Measurements from ENCODE around the gene TMX2.

TMX2 gene

DNA sequence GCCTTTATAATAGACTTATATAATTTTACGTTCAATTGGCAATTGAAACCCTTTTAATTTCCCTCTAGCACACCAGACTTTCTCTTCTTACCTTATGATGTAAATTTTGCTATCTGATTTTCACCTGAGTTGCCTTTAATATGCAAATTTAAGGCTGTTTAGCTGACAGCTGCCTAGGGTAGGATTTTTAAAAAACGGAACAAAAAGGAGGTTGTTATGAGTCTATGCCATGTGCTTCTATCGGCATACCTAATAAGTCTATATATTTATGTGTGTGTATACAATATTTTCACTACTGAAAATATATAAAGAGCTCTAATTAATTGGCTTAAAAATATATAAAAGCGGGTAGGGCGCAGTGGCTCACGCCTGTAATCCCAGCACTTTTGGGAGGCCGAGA is 17.1 kb downstream of the TMX2 start:
- peaks cover 11% of the 10 kb centered on the region for H3K36me3 ChIP-seq (ENCODE audit: insufficient read depth, low read length)
- no peaks in the 10 kb centered on the region for H3K9me3 ChIP-seq (ENCODE audit: low read depth, low read length)
- no peak for DNase-seq (ENCODE audit: low read depth, low spot score)
- H3K9ac ChIP-seq (ENCODE audit: insufficient read length): no peak overlapping the region
- no peak overlapping the region for H3K4me3 ChIP-seq
- no peak overlapping the region for H3K27ac ChIP-seq
- TF ChIP-seq FOXP2 (optimal IDR thresholded peaks at IDR 0.05; ENCODE audit: control extremely low read depth, extremely low read length, insufficient read depth) (no peak), POLR2AphosphoS5 (IDR thresholded peaks at IDR 0.05; ENCODE audit: borderline replicate concordance, low read depth, low read length) (no peak), EZH2 (IDR thresholded peaks at IDR 0.05) (no peak)

GRCh38 chr11:57732661-57733060 is 20.3 kb downstream of the TMX2 start:
- no peak overlapping the region for H3K4me3 ChIP-seq
- no peak for DNase-seq (ENCODE audit: low read depth, low spot score)
- TF ChIP-seq FOXP2 (optimal IDR thresholded peaks at IDR 0.05; ENCODE audit: control extremely low read depth, extremely low read length, insufficient read depth) (no peak), POLR2AphosphoS5 (IDR thresholded peaks at IDR 0.05; ENCODE audit: borderline replicate concordance, low read depth, low read length) (no peak), EZH2 (IDR thresholded peaks at IDR 0.05) (no peak)
- no peak overlapping the region for H3K9ac ChIP-seq (ENCODE audit: insufficient read length)
- H3K27ac ChIP-seq: no peak overlapping the region
- H3K9me3 ChIP-seq (ENCODE audit: low read depth, low read length): no peaks in the 10 kb centered on the region
- peaks cover 21% of the 10 kb centered on the region for H3K36me3 ChIP-seq (ENCODE audit: insufficient read depth, low read length)

GRCh38 chr11:57735619-57736298 is 23.4 kb downstream of the TMX2 start:
- peak overlapping the region; percentile 26; the same call in 1 of the 2 replicates for H3K27ac ChIP-seq
- no peak for DNase-seq (ENCODE audit: low read depth, low spot score)
- no peak for TF ChIP-seq FOXP2 (optimal IDR thresholded peaks at IDR 0.05; ENCODE audit: control extremely low read depth, extremely low read length, insufficient read depth)
- TF ChIP-seq EZH2 (IDR thresholded peaks at IDR 0.05): no peak
- no peak for TF ChIP-seq POLR2AphosphoS5 (IDR thresholded peaks at IDR 0.05; ENCODE audit: borderline replicate concordance, low read depth, low read length)
- peaks cover 35% of the 10 kb centered on the region for H3K36me3 ChIP-seq (ENCODE audit: insufficient read depth, low read length)
- H3K4me3 ChIP-seq: no peak overlapping the region
- no peak overlapping the region for H3K9ac ChIP-seq (ENCODE audit: insufficient read length)
- no peaks in the 10 kb centered on the region for H3K9me3 ChIP-seq (ENCODE audit: low read depth, low read length)

- peak within 1 kb of the TSS; percentile 87 for H3K27ac ChIP-seq
- H3K4me3 ChIP-seq: peak within 1 kb of the TSS; percentile 84
- H3K9me3 ChIP-seq (ENCODE audit: low read depth, low read length): no peaks in the 10 kb centered on the region
- peak; percentile 94 for DNase-seq (ENCODE audit: low read depth, low spot score)
- peak within 1 kb of the TSS; percentile 94 for H3K9ac ChIP-seq (ENCODE audit: insufficient read length)
- peaks cover 47% of the 10 kb centered on the region for H3K36me3 ChIP-seq (ENCODE audit: insufficient read depth, low read length)
- TF ChIP-seq FOXP2 (optimal IDR thresholded peaks at IDR 0.05; ENCODE audit: control extremely low read depth, extremely low read length, insufficient read depth) (peak; percentile 90), EZH2 (IDR thresholded peaks at IDR 0.05) (no peak), POLR2AphosphoS5 (IDR thresholded peaks at IDR 0.05; ENCODE audit: borderline replicate concordance, low read depth, low read length) (peak; percentile 97)
These were observed 29.0 kb downstream of the TMX2 start, which contains the start of gene SELENOH for GRCh38 chr11:57741132-57742086. Gene SELENOH (plus strand): TSS chr11:57741491. CDS start chr11:57741596, 105 bp downstream.

DNA sequence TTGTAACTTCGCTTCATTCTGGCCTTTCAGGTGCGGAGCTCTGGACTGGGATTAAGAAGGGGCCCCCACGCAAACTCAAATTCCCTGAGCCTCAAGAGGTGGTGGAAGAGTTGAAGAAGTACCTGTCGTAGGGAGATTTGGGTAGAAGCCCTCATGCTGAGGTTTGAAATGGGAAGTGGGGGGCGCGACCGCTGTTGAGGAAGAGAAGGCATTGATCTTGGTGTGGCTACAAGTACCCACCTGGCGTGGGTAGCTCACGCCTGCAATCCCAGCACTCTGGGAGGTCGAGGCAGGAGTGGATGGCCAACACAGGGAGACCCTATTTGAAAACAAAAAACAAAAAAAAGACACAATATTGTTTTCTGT is 29.7 kb downstream of the TMX2 start:
- Histone ChIP-seq H3K36me3 (ENCODE audit: insufficient read depth, low read length) (peaks cover 47% of the 10 kb centered on the region), H3K4me3 (peak overlapping the region; percentile 84), H3K9ac (ENCODE audit: insufficient read length) (peak overlapping the region; percentile 94), H3K27ac (peak overlapping the region; percentile 77), H3K9me3 (ENCODE audit: low read depth, low read length) (no peaks in the 10 kb centered on the region)
- TF ChIP-seq EZH2 (IDR thresholded peaks at IDR 0.05): no peak
- no peak for TF ChIP-seq FOXP2 (optimal IDR thresholded peaks at IDR 0.05; ENCODE audit: control extremely low read depth, extremely low read length, insufficient read depth)
- no peak for TF ChIP-seq POLR2AphosphoS5 (IDR thresholded peaks at IDR 0.05; ENCODE audit: borderline replicate concordance, low read depth, low read length)
- DNase-seq (ENCODE audit: low read depth, low spot score): no peak

DNA sequence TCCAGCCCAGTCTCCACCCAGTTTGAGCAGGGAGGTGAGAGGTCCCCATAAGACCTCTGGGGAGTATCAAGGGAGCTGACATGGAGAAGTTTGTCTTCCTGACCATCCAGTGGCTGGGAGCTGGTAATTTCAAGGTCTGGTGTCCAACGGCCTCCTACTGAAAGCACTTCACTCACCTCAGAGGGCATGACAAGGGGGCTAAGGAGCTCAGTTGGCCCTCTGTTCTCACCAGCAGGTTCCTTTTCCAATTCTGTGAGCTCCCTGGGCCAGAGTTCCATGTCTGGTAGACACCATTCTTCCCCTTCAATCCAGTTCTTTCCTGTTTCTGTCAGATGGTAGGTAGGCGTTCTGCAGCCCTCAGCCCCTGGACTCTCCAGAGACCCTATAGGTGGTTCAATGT is 32.0 kb downstream of the TMX2 start:
- H3K9me3 ChIP-seq (ENCODE audit: low read depth, low read length): no peaks in the 10 kb centered on the region
- no peak overlapping the region for H3K9ac ChIP-seq (ENCODE audit: insufficient read length)
- TF ChIP-seq FOXP2 (optimal IDR thresholded peaks at IDR 0.05; ENCODE audit: control extremely low read depth, extremely low read length, insufficient read depth): no peak
- 0 out of 2 replicates have a peak, but pooled peaks have one; percentile 12 for TF ChIP-seq POLR2AphosphoS5 (IDR thresholded peaks at IDR 0.05; ENCODE audit: borderline replicate concordance, low read depth, low read length)
- DNase-seq (ENCODE audit: low read depth, low spot score): no peak
- no peak overlapping the region for H3K27ac ChIP-seq
- peaks cover 29% of the 10 kb centered on the region for H3K36me3 ChIP-seq (ENCODE audit: insufficient read depth, low read length)
- no peak overlapping the region for H3K4me3 ChIP-seq

GRCh38 chr11:57745206-57745605 is 32.8 kb downstream of the TMX2 start:
- Histone ChIP-seq H3K36me3 (ENCODE audit: insufficient read depth, low read length) (peaks cover 29% of the 10 kb centered on the region), H3K27ac (no peak overlapping the region), H3K9ac (ENCODE audit: insufficient read length) (no peak overlapping the region), H3K9me3 (ENCODE audit: low read depth, low read length) (no peaks in the 10 kb centered on the region), H3K4me3 (no peak overlapping the region)
- no peak for DNase-seq (ENCODE audit: low read depth, low spot score)
- TF ChIP-seq POLR2AphosphoS5 (IDR thresholded peaks at IDR 0.05; ENCODE audit: borderline replicate concordance, low read depth, low read length) (no peak), FOXP2 (optimal IDR thresholded peaks at IDR 0.05; ENCODE audit: control extremely low read depth, extremely low read length, insufficient read depth) (no peak), EZH2 (IDR thresholded peaks at IDR 0.05) (no peak)

GRCh38 chr11:57746920-57747319 is 34.5 kb downstream of the TMX2 start:
- Histone ChIP-seq H3K9me3 (ENCODE audit: low read depth, low read length) (no peaks in the 10 kb centered on the region), H3K36me3 (ENCODE audit: insufficient read depth, low read length) (peaks cover 29% of the 10 kb centered on the region), H3K27ac (no peak overlapping the region), H3K4me3 (no peak overlapping the region), H3K9ac (ENCODE audit: insufficient read length) (no peak overlapping the region)
- DNase-seq (ENCODE audit: low read depth, low spot score): no peak
- TF ChIP-seq POLR2AphosphoS5 (IDR thresholded peaks at IDR 0.05; ENCODE audit: borderline replicate concordance, low read depth, low read length): no peak
- no peak for TF ChIP-seq FOXP2 (optimal IDR thresholded peaks at IDR 0.05; ENCODE audit: control extremely low read depth, extremely low read length, insufficient read depth)
- no peak for TF ChIP-seq EZH2 (IDR thresholded peaks at IDR 0.05)
